ENCODE measurements around the gene STUM.

DNA sequence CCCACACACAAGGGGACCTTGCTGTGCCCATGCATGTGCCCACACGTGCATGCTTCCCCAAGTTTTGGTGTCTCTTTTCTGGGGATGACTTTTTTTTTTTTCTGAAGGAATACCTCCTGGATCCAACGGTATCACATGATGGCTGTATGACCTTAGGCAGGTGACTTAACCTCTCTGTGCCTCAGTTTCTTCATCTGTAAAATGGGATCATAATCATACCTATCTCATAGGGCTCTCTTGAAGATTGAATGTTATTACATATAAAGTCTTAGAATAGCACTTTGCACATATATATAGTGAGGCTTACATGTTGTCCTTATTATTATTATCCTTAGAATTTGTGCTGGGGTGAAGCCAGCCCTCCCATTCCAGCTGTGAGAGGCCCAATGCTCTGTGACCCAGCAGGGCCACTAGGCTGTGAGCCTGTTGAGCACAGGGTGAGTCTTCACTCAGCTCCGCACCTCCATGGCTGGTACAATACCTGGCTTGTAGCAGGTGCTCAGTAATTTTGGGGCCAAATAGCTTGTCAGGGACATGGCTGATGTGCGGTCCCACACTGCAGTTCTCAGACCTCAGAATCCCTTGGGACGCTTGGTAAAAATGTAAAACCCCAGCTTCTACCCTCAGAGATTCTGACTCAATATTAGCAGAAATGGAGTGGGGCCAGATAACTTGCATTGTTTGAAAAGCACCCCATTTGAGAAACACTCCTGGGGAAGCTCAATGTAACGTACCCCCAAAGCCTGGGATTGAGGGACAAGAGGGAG, 20.6 kb downstream of the STUM start:
- TF ChIP-seq, protein P1, sequence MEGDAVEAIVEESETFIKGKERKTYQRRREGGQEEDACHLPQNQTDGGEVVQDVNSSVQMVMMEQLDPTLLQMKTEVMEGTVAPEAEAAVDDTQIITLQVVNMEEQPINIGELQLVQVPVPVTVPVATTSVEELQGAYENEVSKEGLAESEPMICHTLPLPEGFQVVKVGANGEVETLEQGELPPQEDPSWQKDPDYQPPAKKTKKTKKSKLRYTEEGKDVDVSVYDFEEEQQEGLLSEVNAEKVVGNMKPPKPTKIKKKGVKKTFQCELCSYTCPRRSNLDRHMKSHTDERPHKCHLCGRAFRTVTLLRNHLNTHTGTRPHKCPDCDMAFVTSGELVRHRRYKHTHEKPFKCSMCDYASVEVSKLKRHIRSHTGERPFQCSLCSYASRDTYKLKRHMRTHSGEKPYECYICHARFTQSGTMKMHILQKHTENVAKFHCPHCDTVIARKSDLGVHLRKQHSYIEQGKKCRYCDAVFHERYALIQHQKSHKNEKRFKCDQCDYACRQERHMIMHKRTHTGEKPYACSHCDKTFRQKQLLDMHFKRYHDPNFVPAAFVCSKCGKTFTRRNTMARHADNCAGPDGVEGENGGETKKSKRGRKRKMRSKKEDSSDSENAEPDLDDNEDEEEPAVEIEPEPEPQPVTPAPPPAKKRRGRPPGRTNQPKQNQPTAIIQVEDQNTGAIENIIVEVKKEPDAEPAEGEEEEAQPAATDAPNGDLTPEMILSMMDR (IDR thresholded peaks at IDR 0.05): no peak
- TF ChIP-seq POLR2A (IDR thresholded peaks at IDR 0.05): no peak

All from upper lobe of left lung (tissue), 4 donors.